NCI-H2107 treated with DMSO at 0.1 percent for 48 hours (cell line): Measurements from ENCODE around the gene TCF12.

Source experiments
- DNase-seq: peaks from one replicate; lab custom pipeline; 2025; ENCODE audit not compliant: unreplicated experiment; lab: John Stamatoyannopoulos, UW

TCF12 gene

GRCh38 chr15:56918046-56918938, at the start of gene TCF12:
TCF12 (plus strand) TSS chr15:56918644; CDS start chr15:56919914, 1,270 bp downstream.
- peak; percentile 39 for DNase-seq

GRCh38 chr15:56869573-56869972, 48.9 kb upstream of the TCF12 start:
- DNase-seq: no peak

DNA sequence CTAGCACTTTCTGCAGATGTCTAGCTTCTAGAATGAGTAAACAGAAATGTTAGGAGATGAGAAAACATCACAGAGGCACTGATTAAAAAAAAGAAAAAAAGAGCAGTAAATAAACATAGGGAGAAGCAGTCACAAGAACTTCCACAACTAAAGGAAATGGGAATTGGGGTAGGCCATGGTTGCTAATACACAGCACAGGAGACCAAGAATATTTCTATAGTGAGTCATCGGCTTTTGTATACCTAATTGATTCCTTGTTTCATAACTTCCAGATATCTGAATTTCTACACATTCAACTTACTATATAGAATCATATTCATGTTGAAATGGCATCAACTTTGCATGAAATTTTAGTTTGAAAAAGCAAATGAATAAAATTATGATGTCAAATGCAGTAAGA, 47.3 kb upstream of the TCF12 start:
- no peak for DNase-seq

DNA sequence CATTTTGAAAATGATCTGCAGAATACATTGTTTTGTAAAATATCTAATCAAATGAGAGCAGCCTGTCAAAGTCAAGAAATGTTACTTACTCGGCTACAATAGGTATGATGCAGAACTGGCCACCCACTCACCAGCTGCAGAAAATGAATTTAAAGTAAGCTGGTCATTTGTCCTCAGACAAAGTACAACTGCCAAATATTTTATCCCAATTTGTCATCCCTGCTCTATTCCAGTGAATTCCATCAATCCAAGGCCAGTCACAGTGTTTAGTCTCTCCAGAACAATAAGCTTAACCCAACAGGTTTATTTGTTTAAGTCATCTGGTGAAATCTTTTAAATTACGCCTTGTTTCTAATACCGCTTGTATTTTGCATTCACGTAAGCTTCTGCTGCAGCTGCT, 46.6 kb upstream of the TCF12 start:
- DNase-seq: no peak

DNA sequence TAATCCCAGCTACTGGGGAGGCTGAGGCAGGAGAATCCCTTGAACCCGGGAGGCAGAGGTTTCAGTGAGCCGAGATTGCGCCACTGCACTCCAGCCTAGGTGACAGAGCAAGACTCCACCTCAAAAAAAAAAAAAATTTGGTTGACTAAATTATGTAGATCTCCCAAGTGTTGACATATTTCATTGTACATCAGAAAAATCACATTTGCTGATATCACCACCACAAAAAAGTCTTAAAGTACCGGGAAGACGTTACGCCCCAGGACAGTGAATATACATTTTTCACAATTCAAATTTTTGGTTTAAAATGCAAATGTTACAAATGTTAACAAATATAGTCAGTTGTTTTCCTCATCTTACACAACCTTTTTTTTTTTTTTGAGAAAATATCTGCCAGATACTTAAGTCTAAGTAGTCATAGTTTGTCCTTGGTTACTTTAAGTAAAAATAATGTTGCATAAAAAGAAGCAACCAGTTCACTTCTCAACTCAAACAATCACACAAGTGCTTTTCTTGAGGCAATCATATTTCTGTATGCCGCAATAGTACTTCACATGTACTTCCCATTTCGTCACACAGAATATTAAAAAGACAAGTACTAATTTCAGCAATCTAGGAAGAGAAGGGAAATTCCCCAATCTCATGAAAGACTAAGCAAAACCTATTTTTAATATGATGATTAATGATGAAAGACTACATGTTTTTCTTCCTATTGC, 41.0 kb upstream of the TCF12 start:
- no peak for DNase-seq

DNA sequence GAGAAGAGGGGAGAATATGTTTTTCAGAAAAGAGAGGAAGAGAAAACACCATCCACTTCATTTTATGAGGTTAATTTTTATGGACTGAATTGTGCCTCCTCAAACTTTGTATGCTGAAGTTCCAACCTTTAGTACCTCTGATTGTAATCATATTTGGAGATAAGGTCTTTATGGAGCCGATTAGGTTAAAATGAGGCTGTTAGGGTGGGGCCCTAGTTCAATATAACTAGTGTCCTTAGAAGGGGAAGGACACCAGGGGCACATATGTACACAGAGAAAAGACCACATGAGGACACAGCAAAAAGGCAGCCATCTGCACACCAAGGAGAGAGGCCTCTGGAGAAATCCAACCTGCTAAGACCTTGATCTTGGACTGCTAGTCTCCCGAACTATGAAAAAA, 38.9 kb upstream of the TCF12 start:
- DNase-seq: no peak

DNA sequence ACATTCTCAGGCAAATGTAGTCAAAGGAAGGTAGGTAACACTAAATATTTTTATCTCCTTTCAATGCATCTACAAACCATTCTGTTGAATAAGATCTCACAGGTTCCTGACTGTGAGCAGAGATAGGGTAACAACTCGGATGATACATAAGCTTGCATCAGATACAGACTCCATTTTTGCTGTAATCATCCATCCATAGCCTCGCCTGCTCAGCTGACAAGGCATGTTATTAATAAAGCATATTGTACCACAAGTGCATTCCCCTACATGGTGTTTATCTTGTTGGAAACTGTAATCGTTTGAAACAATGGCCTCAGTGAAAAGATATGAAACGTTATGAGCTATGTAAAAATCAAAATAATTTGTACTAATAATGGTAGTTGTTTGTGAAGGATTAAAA, 35.4 kb upstream of the TCF12 start:
- no peak for DNase-seq

DNA sequence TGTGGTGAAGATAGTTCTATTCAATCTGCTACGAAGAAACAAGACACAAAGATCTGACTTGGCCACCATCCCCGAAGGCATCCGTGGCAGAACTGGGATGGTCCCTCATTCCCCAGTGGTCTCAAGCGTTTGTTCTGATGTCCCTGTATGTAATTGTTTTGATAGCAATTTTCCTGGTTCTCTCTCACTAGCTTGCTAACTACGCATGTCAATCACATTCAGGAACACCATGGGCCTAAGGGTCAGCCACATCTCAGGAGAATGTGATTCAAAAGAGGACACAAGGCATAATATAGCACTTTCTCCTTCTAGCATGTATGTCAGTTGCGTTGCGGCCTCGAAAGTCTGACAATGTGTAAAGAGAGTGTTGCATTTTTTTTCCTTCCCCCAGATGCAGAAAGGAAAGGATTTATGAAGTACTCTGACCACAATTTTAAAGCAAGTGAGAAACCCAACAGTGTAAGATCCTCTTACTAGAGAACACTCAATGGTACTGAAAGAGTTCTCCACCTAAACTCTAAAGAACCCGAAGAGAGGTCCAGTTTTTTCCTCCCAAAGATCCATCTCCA, 32.0 kb upstream of the TCF12 start:
- no peak for DNase-seq

- peak; percentile 60 for DNase-seq
These were observed 31.3 kb upstream of the TCF12 start for GRCh38 chr15:56886932-56887781.

DNA sequence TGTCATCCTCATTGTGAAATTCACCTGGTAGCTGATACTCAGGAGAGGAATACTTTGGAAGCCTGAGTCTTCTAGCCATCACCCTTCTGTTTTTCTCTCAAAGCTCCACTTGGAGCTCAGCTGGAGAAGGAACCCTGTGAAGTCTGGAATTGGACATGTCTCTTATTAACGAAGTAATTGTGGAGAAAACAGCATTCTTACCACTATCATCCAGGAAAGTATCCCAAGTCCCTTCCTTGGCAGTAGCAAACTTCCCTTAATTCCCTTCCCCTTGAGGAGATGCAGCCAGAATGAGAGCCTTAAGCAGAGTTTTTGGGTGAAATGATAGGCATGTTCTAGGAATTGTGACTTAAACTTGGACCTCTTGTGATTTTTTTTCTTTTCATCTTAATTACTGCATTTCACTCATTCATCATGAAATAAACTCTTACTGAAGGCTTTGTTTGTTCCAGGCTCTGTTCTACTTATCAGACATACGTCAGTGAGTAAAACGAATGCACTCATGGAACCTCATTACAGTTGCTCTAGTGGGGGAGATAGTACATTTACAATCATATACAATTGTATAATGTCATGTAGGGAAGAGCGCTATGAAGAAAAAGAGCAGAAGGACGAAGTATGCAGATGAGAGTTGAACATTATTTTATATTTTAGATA, 30.5 kb upstream of the TCF12 start:
- no peak for DNase-seq

DNA sequence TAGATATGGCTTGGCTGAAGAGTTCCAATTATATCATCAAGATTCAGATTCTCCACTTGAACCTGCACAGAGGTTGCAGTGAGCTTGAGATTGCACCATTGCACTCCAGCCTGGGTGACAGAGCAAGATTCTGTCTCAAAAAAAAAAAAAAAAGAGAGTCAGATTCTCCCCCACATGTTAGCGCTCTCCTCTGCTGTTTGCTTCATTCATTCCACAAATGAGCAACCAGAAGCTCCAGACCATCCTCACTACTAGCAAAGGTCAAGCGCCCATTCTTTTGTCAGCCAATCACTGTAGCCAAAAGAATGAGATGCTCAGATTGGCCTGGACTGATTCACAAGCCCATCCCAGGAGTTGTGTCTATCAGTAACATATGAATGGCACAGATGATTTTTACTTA, 28.4 kb upstream of the TCF12 start:
- DNase-seq: no peak

GRCh38 chr15:56891852-56892440, 26.5 kb upstream of the TCF12 start:
- no peak for DNase-seq

GRCh38 chr15:56892659-56893363, 25.6 kb upstream of the TCF12 start:
- DNase-seq: no peak

- DNase-seq: no peak
These were observed 25.1 kb upstream of the TCF12 start for GRCh38 chr15:56893364-56893678.

- DNase-seq: no peak
These were observed 23.8 kb upstream of the TCF12 start for GRCh38 chr15:56894601-56895000.

GRCh38 chr15:56901931-56902330, 16.5 kb upstream of the TCF12 start:
- no peak for DNase-seq

GRCh38 chr15:56906766-56907165, 11.7 kb upstream of the TCF12 start:
- no peak for DNase-seq

DNA sequence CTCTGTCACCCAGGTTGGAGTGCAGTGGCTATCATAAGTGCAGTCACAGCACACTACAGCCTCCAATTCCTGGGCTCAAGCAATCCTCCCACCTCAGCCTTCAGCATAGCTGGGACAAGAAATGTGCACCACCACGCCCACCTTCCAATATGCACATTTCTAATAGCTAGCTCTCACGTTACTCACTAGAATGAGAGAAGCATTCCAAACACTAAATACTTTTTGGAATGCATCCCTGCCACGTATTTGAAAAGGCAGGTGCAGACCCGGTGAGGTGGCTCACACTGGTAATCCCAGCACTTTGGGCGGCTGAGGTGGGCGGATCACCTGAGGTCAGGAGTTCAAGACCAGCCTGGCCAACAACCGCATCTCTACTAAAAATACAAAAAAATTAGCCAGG, 7.6 kb upstream of the TCF12 start:
- no peak for DNase-seq

- DNase-seq: no peak
These were observed 5.2 kb upstream of the TCF12 start for GRCh38 chr15:56913241-56913640.

GRCh38 chr15:56913670-56914069, 4.8 kb upstream of the TCF12 start:
- DNase-seq: no peak
